GM23338 (cell line): ENCODE measurements around the gene TMEM87B. TPM values are rescaled to one million over a fixed set of nuclear protein-coding genes. Genes with fewer than 3 reads are reported as not detected.
A peak's percentile ranks its signal among the peaks of the same experiment; 100 is the strongest.

ENCODE experiments used
- ATAC-seq: fragments of 200-7000 bp; cut with Tn5 transposase; 3 replicates; pipeline ENCODE4 v1.9.1; 2020
- DNase-seq: peaks from one replicate; pipeline ENCODE4 v3.0.0-alpha.2; 2015; ENCODE audit warnings: low spot score
- H2AFZ ChIP-seq: fragments of 200-600 bp; sonication (generic); 2 replicates; pipeline ENCODE4 v1.8.0; 2016; ENCODE audit warnings: antibody characterized with exemption, mild to moderate bottlenecking, moderate library complexity
- H3F3A ChIP-seq: fragments of 200-600 bp; sonication (generic); replicated peaks from 2 replicates; pipeline ENCODE4 v1.8.0; 2017; ENCODE audit warnings: antibody characterized with exemption, mixed run types, low read depth
- H3K27ac ChIP-seq: fragments of 200-600 bp; sonication (generic); 2 replicates; pipeline ENCODE4 v1.6.1; 2016; ENCODE audit warnings: low read depth
- H3K27me3 ChIP-seq: fragments of 200-600 bp; sonication (generic); 2 replicates; pipeline ENCODE4 v1.8.0; 2016; ENCODE audit warnings: mild to moderate bottlenecking, mixed run types, moderate library complexity; ENCODE audit not compliant: insufficient read depth
- H3K36me3 ChIP-seq: fragments of 200-600 bp; sonication (generic); 2 replicates; pipeline ENCODE4 v1.8.0; 2016; ENCODE audit warnings: mild to moderate bottlenecking; ENCODE audit not compliant: insufficient read depth
- H3K4me1 ChIP-seq: fragments of 200-600 bp; sonication (generic); 2 replicates; pipeline ENCODE4 v1.8.0; 2016; ENCODE audit warnings: mild to moderate bottlenecking, moderate library complexity; ENCODE audit not compliant: insufficient read depth
- H3K4me2 ChIP-seq: fragments of 200-600 bp; sonication (generic); 2 replicates; pipeline ENCODE4 v1.7.1; 2017; ENCODE audit warnings: mixed run types
- H3K4me3 ChIP-seq: fragments of 200-600 bp; sonication (generic); 2 replicates; pipeline ENCODE4 v1.6.1; 2016; ENCODE audit warnings: mixed run types
- H3K79me2 ChIP-seq: fragments of 200-600 bp; sonication (generic); replicated peaks from 2 replicates; pipeline ENCODE4 v1.8.0; 2017; ENCODE audit warnings: mild to moderate bottlenecking; ENCODE audit not compliant: insufficient read depth
- H3K9me2 ChIP-seq: fragments of 200-600 bp; sonication (generic); 2 replicates; pipeline ENCODE4 v1.8.0; 2017; ENCODE audit not compliant: insufficient read depth
- H4K20me1 ChIP-seq: fragments of 200-600 bp; sonication (generic); replicated peaks from 2 replicates; pipeline ENCODE4 v1.8.0; 2017; ENCODE audit warnings: mild to moderate bottlenecking; ENCODE audit not compliant: insufficient read depth
- H3K27ac Mint-ChIP-seq: 2 replicates; pipeline ENCODE4 v1.8.0; 2020; ENCODE audit warnings: inconsistent platforms, mild to moderate bottlenecking, moderate library complexity, mixed read lengths
- H3K27me3 Mint-ChIP-seq: 3 replicates; pipeline ENCODE4 v1.8.0; 2022; ENCODE audit warnings: low read depth, mild to moderate bottlenecking, moderate library complexity, mixed read lengths, inconsistent platforms; ENCODE audit not compliant: insufficient read depth, poor library complexity
- H3K36me3 Mint-ChIP-seq: 3 replicates; pipeline ENCODE4 v1.8.0; 2021; ENCODE audit warnings: low read depth, mild to moderate bottlenecking, inconsistent platforms, moderate library complexity, mixed read lengths
- H3K4me1 Mint-ChIP-seq: 3 replicates; pipeline ENCODE4 v1.8.0; 2020; ENCODE audit warnings: mild to moderate bottlenecking, inconsistent platforms, mixed read lengths
- H3K4me3 Mint-ChIP-seq: 3 replicates; pipeline ENCODE4 v1.8.0; 2021; ENCODE audit warnings: moderate library complexity, mild to moderate bottlenecking, inconsistent platforms, mixed read lengths
- H3K9me3 Mint-ChIP-seq: 3 replicates; pipeline ENCODE4 v1.8.0; 2020; ENCODE audit warnings: moderate library complexity, mild to moderate bottlenecking, inconsistent platforms, mixed read lengths
- CREB1 ChIP-seq: fragments of 250-450 bp; sonication (Bioruptor Pico); IDR thresholded peaks from 2 replicates; pipeline ENCODE4 v1.5.0; 2020; ENCODE audit warnings: low read depth, mild to moderate bottlenecking, moderate library complexity
- EZH2 ChIP-seq: fragments of 200-600 bp; sonication (generic); IDR thresholded peaks from one replicate; pipeline ENCODE4 v1.8.0; 2017; ENCODE audit warnings: antibody characterized with exemption, mild to moderate bottlenecking, low read depth; ENCODE audit not compliant: unreplicated experiment
- EZH2phosphoT487 ChIP-seq: fragments of 200-600 bp; sonication (generic); IDR thresholded peaks from one replicate; pipeline ENCODE4 v1.8.1; 2018; ENCODE audit warnings: antibody characterized with exemption; ENCODE audit not compliant: unreplicated experiment
- JUNB ChIP-seq: IDR thresholded peaks from one replicate; pipeline ENCODE4 v1.6.1; 2016; ENCODE audit warnings: antibody characterized with exemption; ENCODE audit not compliant: unreplicated experiment
- NANOG ChIP-seq: IDR thresholded peaks from 2 replicates; pipeline ENCODE4 v1.6.1; 2016; ENCODE audit warnings: antibody characterized with exemption, borderline replicate concordance
- POLR2AphosphoS5 ChIP-seq: IDR thresholded peaks from 2 replicates; pipeline ENCODE4 v1.6.1; 2016; ENCODE audit warnings: antibody characterized with exemption, low read depth
- STAT1 ChIP-seq: IDR thresholded peaks from one replicate; pipeline ENCODE4 v1.6.1; 2016; ENCODE audit warnings: antibody characterized with exemption; ENCODE audit not compliant: unreplicated experiment
- ZNF114 ChIP-seq: fragments of 250-450 bp; sonication (Bioruptor Pico); IDR thresholded peaks from 2 replicates; pipeline ENCODE4 v1.5.0; 2020; ENCODE audit warnings: mild to moderate bottlenecking, moderate library complexity
- ZNF331 ChIP-seq: fragments of 250-450 bp; sonication (Bioruptor Pico); IDR thresholded peaks from 2 replicates; pipeline ENCODE4 v1.5.0; 2020; ENCODE audit warnings: low read depth, mild to moderate bottlenecking, moderate library complexity
- polyA plus RNA-seq: library from polyadenylated mRNA; unstranded; fragments of >200 nt; fragmentation: Nextera tagmentation; extraction: Ambion mirVana; gene quantifications from 2 replicates; pipeline ENCODE4 v1.2.1, GENCODE V29; 2016
- total RNA-seq: library from RNA; depleted of rRNA; stranded (reverse); fragments of >200 nt; shearing (Covaris generic); gene quantifications from 2 replicates; pipeline ENCODE4 v1.2.3, GENCODE V29; 2014
- TF ChIP-seq, protein P1 (sequence below): fragments of 250-450 bp; sonication (Bioruptor Pico); IDR thresholded peaks from 2 replicates; pipeline ENCODE4 v1.5.0; 2020; ENCODE audit warnings: mild to moderate bottlenecking, moderate library complexity
- TF ChIP-seq, protein P2 (sequence below): IDR thresholded peaks from one replicate; pipeline ENCODE4 v1.6.1; 2018; ENCODE audit warnings: antibody characterized with exemption; ENCODE audit not compliant: unreplicated experiment
- TF ChIP-seq, protein P3 (sequence below): IDR thresholded peaks from 2 replicates; pipeline ENCODE4 v1.6.1; 2016; ENCODE audit warnings: antibody characterized with exemption
- TF ChIP-seq, protein P4 (sequence below), 2 experiments: fragments of 200-600 bp in 1 of 2; sonication (generic) in 1 of 2; conservative IDR thresholded peaks; 2 replicates each; pipeline versions ENCODE4 v1.5.1 to v1.6.1; 2016 to 2017; ENCODE audit warnings: antibody characterized with exemption in 2 of 2, low read depth in 2 of 2, mild to moderate bottlenecking in 2 of 2, moderate library complexity in 1 of 2

Gene TMEM87B
- total and polyA plus RNA-seq, 2 experiments from 2014 or later: 7.0 to 15.4 TPM

DNA sequence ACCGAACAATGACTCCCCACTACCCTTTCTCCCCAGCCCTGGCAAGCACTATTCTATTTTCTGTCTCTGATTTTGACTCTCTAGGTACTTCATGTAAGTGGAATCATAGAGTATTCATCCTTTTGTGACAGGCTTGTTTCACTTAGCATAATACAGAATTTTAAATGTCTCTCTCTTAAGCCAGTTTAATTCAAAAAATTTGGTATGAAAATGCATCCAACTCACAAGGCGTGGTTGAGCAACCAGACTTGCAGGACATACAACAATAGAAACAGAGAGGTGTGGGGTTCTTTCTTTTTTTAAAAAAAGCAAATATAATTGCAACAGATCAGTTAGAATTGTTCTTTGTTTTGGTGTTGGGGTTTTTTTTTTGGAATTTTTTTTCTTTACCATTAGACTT, 47.6 kb upstream of the TMEM87B start:
- Mint-ChIP-seq H3K4me3 (no peak overlapping the region), H3K4me1 (no peaks in the 10 kb centered on the region)

More for the DNA sequence above, 47.6 kb upstream of the TMEM87B start:
- H3K36me3 ChIP-seq: no peaks in the 10 kb centered on the region
- H3K9me3 Mint-ChIP-seq: no peaks in the 10 kb centered on the region
- H3K9me2 ChIP-seq: no peaks in the 10 kb centered on the region
- H3K27me3 Mint-ChIP-seq: peaks cover 3% of the 10 kb centered on the region
- no peak overlapping the region for H3K4me3 ChIP-seq
- H3K27me3 ChIP-seq: no peaks in the 10 kb centered on the region
- no peaks in the 10 kb centered on the region for H3K79me2 ChIP-seq
- peak overlapping the region; percentile 39; the same call in 1 of the 2 replicates for H3K27ac Mint-ChIP-seq
- H3K4me2 ChIP-seq: no peak overlapping the region
- no peaks in the 10 kb centered on the region; the same call in 1 of the 2 replicates for H4K20me1 ChIP-seq
- H3K27ac ChIP-seq: 0 out of 2 replicates have a peak overlapping the region, but pooled peaks have one; percentile 23
- H3F3A ChIP-seq: no peaks in the 10 kb centered on the region
- no peak for DNase-seq
- no peak overlapping the region for H2AFZ ChIP-seq
- no peak for ATAC-seq
- H3K36me3 Mint-ChIP-seq: no peaks in the 10 kb centered on the region; the same call in 2 of the 3 replicates
- TF ChIP-seq, protein P1, sequence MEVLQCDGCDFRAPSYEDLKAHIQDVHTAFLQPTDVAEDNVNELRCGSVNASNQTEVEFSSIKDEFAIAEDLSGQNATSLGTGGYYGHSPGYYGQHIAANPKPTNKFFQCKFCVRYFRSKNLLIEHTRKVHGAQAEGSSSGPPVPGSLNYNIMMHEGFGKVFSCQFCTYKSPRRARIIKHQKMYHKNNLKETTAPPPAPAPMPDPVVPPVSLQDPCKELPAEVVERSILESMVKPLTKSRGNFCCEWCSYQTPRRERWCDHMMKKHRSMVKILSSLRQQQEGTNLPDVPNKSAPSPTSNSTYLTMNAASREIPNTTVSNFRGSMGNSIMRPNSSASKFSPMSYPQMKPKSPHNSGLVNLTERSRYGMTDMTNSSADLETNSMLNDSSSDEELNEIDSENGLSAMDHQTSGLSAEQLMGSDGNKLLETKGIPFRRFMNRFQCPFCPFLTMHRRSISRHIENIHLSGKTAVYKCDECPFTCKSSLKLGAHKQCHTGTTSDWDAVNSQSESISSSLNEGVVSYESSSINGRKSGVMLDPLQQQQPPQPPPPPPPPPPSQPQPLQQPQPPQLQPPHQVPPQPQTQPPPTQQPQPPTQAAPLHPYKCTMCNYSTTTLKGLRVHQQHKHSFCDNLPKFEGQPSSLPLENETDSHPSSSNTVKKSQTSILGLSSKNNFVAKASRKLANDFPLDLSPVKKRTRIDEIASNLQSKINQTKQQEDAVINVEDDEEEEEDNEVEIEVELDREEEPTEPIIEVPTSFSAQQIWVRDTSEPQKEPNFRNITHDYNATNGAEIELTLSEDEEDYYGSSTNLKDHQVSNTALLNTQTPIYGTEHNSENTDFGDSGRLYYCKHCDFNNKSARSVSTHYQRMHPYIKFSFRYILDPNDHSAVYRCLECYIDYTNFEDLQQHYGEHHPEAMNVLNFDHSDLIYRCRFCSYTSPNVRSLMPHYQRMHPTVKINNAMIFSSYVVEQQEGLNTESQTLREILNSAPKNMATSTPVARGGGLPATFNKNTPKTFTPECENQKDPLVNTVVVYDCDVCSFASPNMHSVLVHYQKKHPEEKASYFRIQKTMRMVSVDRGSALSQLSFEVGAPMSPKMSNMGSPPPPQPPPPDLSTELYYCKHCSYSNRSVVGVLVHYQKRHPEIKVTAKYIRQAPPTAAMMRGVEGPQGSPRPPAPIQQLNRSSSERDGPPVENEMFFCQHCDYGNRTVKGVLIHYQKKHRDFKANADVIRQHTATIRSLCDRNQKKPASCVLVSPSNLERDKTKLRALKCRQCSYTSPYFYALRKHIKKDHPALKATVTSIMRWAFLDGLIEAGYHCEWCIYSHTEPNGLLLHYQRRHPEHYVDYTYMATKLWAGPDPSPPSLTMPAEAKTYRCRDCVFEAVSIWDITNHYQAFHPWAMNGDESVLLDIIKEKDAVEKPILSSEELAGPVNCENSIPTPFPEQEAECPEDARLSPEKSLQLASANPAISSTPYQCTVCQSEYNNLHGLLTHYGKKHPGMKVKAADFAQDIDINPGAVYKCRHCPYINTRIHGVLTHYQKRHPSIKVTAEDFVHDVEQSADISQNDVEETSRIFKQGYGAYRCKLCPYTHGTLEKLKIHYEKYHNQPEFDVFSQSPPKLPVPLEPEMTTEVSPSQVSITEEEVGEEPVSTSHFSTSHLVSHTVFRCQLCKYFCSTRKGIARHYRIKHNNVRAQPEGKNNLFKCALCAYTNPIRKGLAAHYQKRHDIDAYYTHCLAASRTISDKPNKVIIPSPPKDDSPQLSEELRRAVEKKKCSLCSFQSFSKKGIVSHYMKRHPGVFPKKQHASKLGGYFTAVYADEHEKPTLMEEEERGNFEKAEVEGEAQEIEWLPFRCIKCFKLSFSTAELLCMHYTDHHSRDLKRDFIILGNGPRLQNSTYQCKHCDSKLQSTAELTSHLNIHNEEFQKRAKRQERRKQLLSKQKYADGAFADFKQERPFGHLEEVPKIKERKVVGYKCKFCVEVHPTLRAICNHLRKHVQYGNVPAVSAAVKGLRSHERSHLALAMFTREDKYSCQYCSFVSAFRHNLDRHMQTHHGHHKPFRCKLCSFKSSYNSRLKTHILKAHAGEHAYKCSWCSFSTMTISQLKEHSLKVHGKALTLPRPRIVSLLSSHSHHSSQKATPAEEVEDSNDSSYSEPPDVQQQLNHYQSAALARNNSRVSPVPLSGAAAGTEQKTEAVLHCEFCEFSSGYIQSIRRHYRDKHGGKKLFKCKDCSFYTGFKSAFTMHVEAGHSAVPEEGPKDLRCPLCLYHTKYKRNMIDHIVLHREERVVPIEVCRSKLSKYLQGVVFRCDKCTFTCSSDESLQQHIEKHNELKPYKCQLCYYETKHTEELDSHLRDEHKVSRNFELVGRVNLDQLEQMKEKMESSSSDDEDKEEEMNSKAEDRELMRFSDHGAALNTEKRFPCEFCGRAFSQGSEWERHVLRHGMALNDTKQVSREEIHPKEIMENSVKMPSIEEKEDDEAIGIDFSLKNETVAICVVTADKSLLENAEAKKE (CRISPR knock-in tag): no peak
- TF ChIP-seq, protein P2, sequence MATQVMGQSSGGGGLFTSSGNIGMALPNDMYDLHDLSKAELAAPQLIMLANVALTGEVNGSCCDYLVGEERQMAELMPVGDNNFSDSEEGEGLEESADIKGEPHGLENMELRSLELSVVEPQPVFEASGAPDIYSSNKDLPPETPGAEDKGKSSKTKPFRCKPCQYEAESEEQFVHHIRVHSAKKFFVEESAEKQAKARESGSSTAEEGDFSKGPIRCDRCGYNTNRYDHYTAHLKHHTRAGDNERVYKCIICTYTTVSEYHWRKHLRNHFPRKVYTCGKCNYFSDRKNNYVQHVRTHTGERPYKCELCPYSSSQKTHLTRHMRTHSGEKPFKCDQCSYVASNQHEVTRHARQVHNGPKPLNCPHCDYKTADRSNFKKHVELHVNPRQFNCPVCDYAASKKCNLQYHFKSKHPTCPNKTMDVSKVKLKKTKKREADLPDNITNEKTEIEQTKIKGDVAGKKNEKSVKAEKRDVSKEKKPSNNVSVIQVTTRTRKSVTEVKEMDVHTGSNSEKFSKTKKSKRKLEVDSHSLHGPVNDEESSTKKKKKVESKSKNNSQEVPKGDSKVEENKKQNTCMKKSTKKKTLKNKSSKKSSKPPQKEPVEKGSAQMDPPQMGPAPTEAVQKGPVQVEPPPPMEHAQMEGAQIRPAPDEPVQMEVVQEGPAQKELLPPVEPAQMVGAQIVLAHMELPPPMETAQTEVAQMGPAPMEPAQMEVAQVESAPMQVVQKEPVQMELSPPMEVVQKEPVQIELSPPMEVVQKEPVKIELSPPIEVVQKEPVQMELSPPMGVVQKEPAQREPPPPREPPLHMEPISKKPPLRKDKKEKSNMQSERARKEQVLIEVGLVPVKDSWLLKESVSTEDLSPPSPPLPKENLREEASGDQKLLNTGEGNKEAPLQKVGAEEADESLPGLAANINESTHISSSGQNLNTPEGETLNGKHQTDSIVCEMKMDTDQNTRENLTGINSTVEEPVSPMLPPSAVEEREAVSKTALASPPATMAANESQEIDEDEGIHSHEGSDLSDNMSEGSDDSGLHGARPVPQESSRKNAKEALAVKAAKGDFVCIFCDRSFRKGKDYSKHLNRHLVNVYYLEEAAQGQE: no peak
- TF ChIP-seq POLR2AphosphoS5: no peak
- TF ChIP-seq EZH2: no peak
- TF ChIP-seq ZNF331 (CRISPR knock-in tag): no peak
- TF ChIP-seq, protein P3, sequence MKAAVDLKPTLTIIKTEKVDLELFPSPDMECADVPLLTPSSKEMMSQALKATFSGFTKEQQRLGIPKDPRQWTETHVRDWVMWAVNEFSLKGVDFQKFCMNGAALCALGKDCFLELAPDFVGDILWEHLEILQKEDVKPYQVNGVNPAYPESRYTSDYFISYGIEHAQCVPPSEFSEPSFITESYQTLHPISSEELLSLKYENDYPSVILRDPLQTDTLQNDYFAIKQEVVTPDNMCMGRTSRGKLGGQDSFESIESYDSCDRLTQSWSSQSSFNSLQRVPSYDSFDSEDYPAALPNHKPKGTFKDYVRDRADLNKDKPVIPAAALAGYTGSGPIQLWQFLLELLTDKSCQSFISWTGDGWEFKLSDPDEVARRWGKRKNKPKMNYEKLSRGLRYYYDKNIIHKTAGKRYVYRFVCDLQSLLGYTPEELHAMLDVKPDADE: no peak
- no peak for TF ChIP-seq STAT1
- TF ChIP-seq ZNF114 (CRISPR knock-in tag): no peak
- TF ChIP-seq CREB1 (CRISPR knock-in tag): no peak
- no peak for TF ChIP-seq JUNB
- no peak for TF ChIP-seq EZH2phosphoT487
- TF ChIP-seq, protein P4, sequence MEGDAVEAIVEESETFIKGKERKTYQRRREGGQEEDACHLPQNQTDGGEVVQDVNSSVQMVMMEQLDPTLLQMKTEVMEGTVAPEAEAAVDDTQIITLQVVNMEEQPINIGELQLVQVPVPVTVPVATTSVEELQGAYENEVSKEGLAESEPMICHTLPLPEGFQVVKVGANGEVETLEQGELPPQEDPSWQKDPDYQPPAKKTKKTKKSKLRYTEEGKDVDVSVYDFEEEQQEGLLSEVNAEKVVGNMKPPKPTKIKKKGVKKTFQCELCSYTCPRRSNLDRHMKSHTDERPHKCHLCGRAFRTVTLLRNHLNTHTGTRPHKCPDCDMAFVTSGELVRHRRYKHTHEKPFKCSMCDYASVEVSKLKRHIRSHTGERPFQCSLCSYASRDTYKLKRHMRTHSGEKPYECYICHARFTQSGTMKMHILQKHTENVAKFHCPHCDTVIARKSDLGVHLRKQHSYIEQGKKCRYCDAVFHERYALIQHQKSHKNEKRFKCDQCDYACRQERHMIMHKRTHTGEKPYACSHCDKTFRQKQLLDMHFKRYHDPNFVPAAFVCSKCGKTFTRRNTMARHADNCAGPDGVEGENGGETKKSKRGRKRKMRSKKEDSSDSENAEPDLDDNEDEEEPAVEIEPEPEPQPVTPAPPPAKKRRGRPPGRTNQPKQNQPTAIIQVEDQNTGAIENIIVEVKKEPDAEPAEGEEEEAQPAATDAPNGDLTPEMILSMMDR (conservative IDR thresholded peaks at IDR 0.05; ENCODE audit: low read depth in 2 of 2): no peak
- TF ChIP-seq NANOG: no peak
- no peaks in the 10 kb centered on the region for H3K4me1 ChIP-seq
